Measurements from ENCODE around the gene TAS2R1. TPM values are rescaled to one million over a fixed set of nuclear protein-coding genes. Genes with fewer than 3 reads are reported as not detected.

Gene TAS2R1
- total RNA-seq, 1 donor from 2014 or later, result not detected

- POLR2A ChIA-PET, result no interaction called here
- no peaks in the 10 kb centered on the region for H3K9me3 Mint-ChIP-seq
- H3K27ac Mint-ChIP-seq, result no peak overlapping the region
- H3K4me1 Mint-ChIP-seq, result no peaks in the 10 kb centered on the region
- H3K4me3 Mint-ChIP-seq, result no peak overlapping the region
- ATAC-seq (ENCODE audit: low read depth) (no peak), DNase-seq (no peak)
- no peak for TF ChIP-seq CTCF (IDR thresholded peaks at IDR 0.05)
- intact Hi-C loops (cut with micrococcal nuclease), result no loop called here
- CTCF ChIA-PET, result no interaction called here
- no peaks in the 10 kb centered on the region for H3K36me3 Mint-ChIP-seq (ENCODE audit: low read depth)
- no peaks in the 10 kb centered on the region for H3K27me3 Mint-ChIP-seq
Observed at GRCh38 chr5:9619331-9620092, 10.6 kb downstream of the TAS2R1 start.

- DNase-seq, result no peak
- no peak for ATAC-seq (ENCODE audit: low read depth)
- no peaks in the 10 kb centered on the region for H3K4me1 Mint-ChIP-seq
- H3K36me3 Mint-ChIP-seq (ENCODE audit: low read depth), result no peaks in the 10 kb centered on the region
- intact Hi-C loops (cut with micrococcal nuclease), result no loop called here
- ChIA-PET CTCF (no interaction called here), POLR2A (no interaction called here)
- no peaks in the 10 kb centered on the region for H3K27me3 Mint-ChIP-seq
- no peak for TF ChIP-seq CTCF (IDR thresholded peaks at IDR 0.05)
- no peaks in the 10 kb centered on the region for H3K9me3 Mint-ChIP-seq
- no peak overlapping the region for H3K4me3 Mint-ChIP-seq
- no peak overlapping the region for H3K27ac Mint-ChIP-seq
Observed at GRCh38 chr5:9617739-9618504, 12.2 kb downstream of the TAS2R1 start.

GRCh38 chr5:9617221-9617620 lies 12.9 kb downstream of the TAS2R1 start:
- ATAC-seq (ENCODE audit: low read depth), result no peak
- Mint-ChIP-seq H3K36me3 (ENCODE audit: low read depth) (no peaks in the 10 kb centered on the region), H3K27me3 (no peaks in the 10 kb centered on the region), H3K4me3 (no peak overlapping the region), H3K9me3 (no peaks in the 10 kb centered on the region), H3K27ac (no peak overlapping the region), H3K4me1 (no peaks in the 10 kb centered on the region)
- ChIA-PET CTCF (no interaction called here), POLR2A (no interaction called here)
- TF ChIP-seq CTCF (IDR thresholded peaks at IDR 0.05), result no peak
- no peak for DNase-seq
- intact Hi-C loops (cut with micrococcal nuclease), result no loop called here

- ChIA-PET POLR2A (no interaction called here), CTCF (no interaction called here)
- H3K36me3 Mint-ChIP-seq (ENCODE audit: low read depth), result no peaks in the 10 kb centered on the region
- intact Hi-C loops (cut with micrococcal nuclease), result no loop called here
- ATAC-seq (ENCODE audit: low read depth) (no peak), DNase-seq (no peak)
- no peak overlapping the region for H3K4me3 Mint-ChIP-seq
- H3K9me3 Mint-ChIP-seq, result no peaks in the 10 kb centered on the region
- H3K27ac Mint-ChIP-seq, result no peak overlapping the region
- no peaks in the 10 kb centered on the region for H3K27me3 Mint-ChIP-seq
- no peaks in the 10 kb centered on the region for H3K4me1 Mint-ChIP-seq
- no peak for TF ChIP-seq CTCF (IDR thresholded peaks at IDR 0.05)
Observed at GRCh38 chr5:9615331-9615730, 14.8 kb downstream of the TAS2R1 start.

- ChIA-PET CTCF (no interaction called here), POLR2A (no interaction called here)
- H3K27me3 Mint-ChIP-seq, result no peaks in the 10 kb centered on the region
- H3K27ac Mint-ChIP-seq, result no peak overlapping the region
- intact Hi-C loops (cut with micrococcal nuclease), result no loop called here
- H3K9me3 Mint-ChIP-seq, result no peaks in the 10 kb centered on the region
- H3K4me1 Mint-ChIP-seq, result no peaks in the 10 kb centered on the region
- no peak for TF ChIP-seq CTCF (IDR thresholded peaks at IDR 0.05)
- ATAC-seq (ENCODE audit: low read depth), result no peak
- no peak overlapping the region for H3K4me3 Mint-ChIP-seq
- H3K36me3 Mint-ChIP-seq (ENCODE audit: low read depth), result no peaks in the 10 kb centered on the region
- no peak for DNase-seq
Observed at GRCh38 chr5:9613360-9613759, 16.8 kb downstream of the TAS2R1 start.
